K562 (cell line): Measurements from ENCODE around the gene BOLA3. TPM values are rescaled to one million over a fixed set of nuclear protein-coding genes. Genes with fewer than 3 reads are reported as not detected.

ENCODE experiments used
- CBX3 ChIP-seq, 2 experiments: IDR thresholded peaks; 1 replicate in 1 of 2; 2 replicates in 1 of 2; pipeline ENCODE4 v1.6.1; 2012; ENCODE audit warnings: inconsistent platforms in 2 of 2, low read length in 2 of 2, borderline replicate concordance in 1 of 2, control low read depth in 1 of 2
- EP400 ChIP-seq: fragments of 450-650 bp; IDR thresholded peaks from 2 replicates; pipeline ENCODE4 v1.6.1; 2017; ENCODE audit warnings: antibody characterized with exemption, mild to moderate bottlenecking, moderate library complexity
- ERF ChIP-seq: fragments of 450-650 bp; formaldehyde crosslinking; IDR thresholded peaks from 2 replicates; pipeline ENCODE4 v1.4.0; 2020; ENCODE audit warnings: mild to moderate bottlenecking, mixed read lengths
- GATAD2B ChIP-seq: fragments of 450-650 bp; IDR thresholded peaks from 2 replicates; pipeline ENCODE4 v1.6.1; 2017; ENCODE audit warnings: mild to moderate bottlenecking, borderline replicate concordance
- HDAC6 ChIP-seq: IDR thresholded peaks from 2 replicates; pipeline ENCODE4 v1.6.1; 2012; ENCODE audit warnings: low read depth, mild to moderate bottlenecking, control low read depth, inconsistent platforms, low read length, moderate library complexity
- JUND ChIP-seq, 2 experiments: IDR thresholded peaks; 2 replicates in 1 of 2; 3 replicates in 1 of 2; pipeline ENCODE4 v1.6.1; 2011; ENCODE audit warnings: borderline replicate concordance in 2 of 2, low read depth in 2 of 2, low read length in 2 of 2, improper control_type of control experiment in 1 of 2, missing biosample characterization in 1 of 2, missing genetic modification characterization in 1 of 2, missing genetic modification reagents in 1 of 2
- NFE2L1 ChIP-seq: fragments of 450-650 bp; IDR thresholded peaks from 2 replicates; pipeline ENCODE4 v1.6.1; 2016; ENCODE audit warnings: missing genetic modification characterization, low read depth, mild to moderate bottlenecking, missing compliant biosample characterization, moderate library complexity, borderline replicate concordance
- NR1H2 ChIP-seq: sonication (generic); formaldehyde crosslinking; IDR thresholded peaks from 2 replicates; pipeline ENCODE4 v1.4.0; 2020; ENCODE audit warnings: mild to moderate bottlenecking, missing genetic modification reagents
- NR2C2 ChIP-seq, 2 experiments: fragments of 200-800 bp in 1 of 2; sonication (Bioruptor generic) in 1 of 2; sonication (generic) in 1 of 2; formaldehyde crosslinking in 1 of 2; IDR thresholded peaks; 2 replicates each; pipeline versions ENCODE4 v1.6.1 to v1.8.0; 2016 to 2022; ENCODE audit warnings: mild to moderate bottlenecking in 1 of 2, missing compliant biosample characterization in 1 of 2, missing genetic modification characterization in 1 of 2, missing genetic modification reagents in 1 of 2
- PHF8 ChIP-seq: fragments of 200-600 bp; sonication (generic); IDR thresholded peaks from 2 replicates; pipeline ENCODE4 v1.6.1; 2012; ENCODE audit warnings: mixed run types, mild to moderate bottlenecking, inconsistent platforms, low read length, moderate library complexity, borderline replicate concordance
- RAD21 ChIP-seq, 2 experiments: fragments of 250-450 bp in 1 of 2; fragments of 450-650 bp in 1 of 2; sonication (Bioruptor Pico) in 1 of 2; formaldehyde crosslinking in 1 of 2; IDR thresholded peaks in 1 of 2; conservative IDR thresholded peaks in 1 of 2; 2 replicates each; pipeline versions ENCODE4 v1.4.0 to v1.8.0; 2020 to 2022; ENCODE audit warnings: mild to moderate bottlenecking in 2 of 2, moderate library complexity in 1 of 2
- RBBP5 ChIP-seq: fragments of 200-600 bp; sonication (generic); IDR thresholded peaks from 2 replicates; pipeline ENCODE4 v1.6.1; 2012; ENCODE audit warnings: borderline replicate concordance, mild to moderate bottlenecking, low read length, control low read depth, inconsistent platforms; ENCODE audit not compliant: insufficient read depth, poor library complexity, severe bottlenecking
- SIRT6 ChIP-seq: IDR thresholded peaks from one replicate; pipeline ENCODE4 v1.6.1; 2012; ENCODE audit warnings: low read depth, mild to moderate bottlenecking, control low read depth, inconsistent platforms, low read length, moderate library complexity
- SMAD2 ChIP-seq: fragments of 150-350 bp; IDR thresholded peaks from 2 replicates; pipeline ENCODE4 v1.6.1; 2014; ENCODE audit warnings: low read depth, mild to moderate bottlenecking, low read length
- SMAD4 ChIP-seq: fragments of 250-450 bp; sonication (Bioruptor Pico); conservative IDR thresholded peaks from 2 replicates; pipeline ENCODE4 v1.8.0; 2021; ENCODE audit warnings: inconsistent platforms, mild to moderate bottlenecking, moderate library complexity
- TBP ChIP-seq: optimal IDR thresholded peaks from 2 replicates; pipeline ENCODE3; 2011; ENCODE audit warnings: low read depth, low read length, improper control_type of control experiment
- ZFX ChIP-seq: sonication (generic); formaldehyde crosslinking; IDR thresholded peaks from 2 replicates; pipeline ENCODE4 v1.8.0; 2022; ENCODE audit warnings: mild to moderate bottlenecking, missing genetic modification reagents, moderate library complexity
- ZNF12 ChIP-seq: sonication (generic); formaldehyde crosslinking; IDR thresholded peaks from 2 replicates; pipeline ENCODE4 v1.4.0; 2020; ENCODE audit warnings: mild to moderate bottlenecking, missing genetic modification reagents
- ZSCAN32 ChIP-seq: fragments of 450-650 bp; formaldehyde crosslinking; IDR thresholded peaks from 2 replicates; pipeline ENCODE4 v1.4.0; 2020; ENCODE audit warnings: mild to moderate bottlenecking, moderate library complexity
- polyA plus RNA-seq, 8 experiments: library from polyadenylated mRNA; depleted of rRNA in 4 of 8; stranded (reverse) in 5 of 8; unstranded in 3 of 8; fragments of >200 nt; fragmentation: Nextera tagmentation in 2 of 8; fragmentation: Illumina TruSeq in 1 of 8; extraction: Ambion mirVana in 2 of 8; extraction: Trizol in 1 of 8; gene quantifications; 2 replicates each; pipeline versions ENCODE4 v1.2.1 to v1.2.3, GENCODE V29; 2011 to 2014; ENCODE audit warnings: inconsistent platforms in 1 of 8, missing spikeins in 1 of 8
- total RNA-seq, 7 experiments: library from RNA; depleted of rRNA in 6 of 7; stranded (reverse); fragments of >200 nt in 6 of 7; fragmentation: Illumina TruSeq in 2 of 7; extraction: Trizol in 2 of 7; gene quantifications; 2 replicates each; pipeline versions ENCODE4 v1.2.1 to v1.2.3, GENCODE V29; 2011 to 2021; ENCODE audit warnings: low replicate concordance in 1 of 7
- TF ChIP-seq, protein P1 (sequence below): fragments of 200-400 bp; formaldehyde crosslinking; IDR thresholded peaks from 2 replicates; pipeline ENCODE4 v1.6.1; 2017; ENCODE audit warnings: mild to moderate bottlenecking, low read depth, low read length, moderate library complexity
- TF ChIP-seq, protein P2 (sequence below): sonication (generic); formaldehyde crosslinking; IDR thresholded peaks from 2 replicates; pipeline ENCODE4 v1.9.0; 2022; ENCODE audit warnings: mild to moderate bottlenecking, missing genetic modification reagents
- TF ChIP-seq, protein P3 (sequence below): fragments of 200-800 bp; sonication (Bioruptor generic); IDR thresholded peaks from 2 replicates; pipeline ENCODE4 v1.6.1; 2017; ENCODE audit warnings: missing genetic modification characterization, missing compliant biosample characterization

BOLA3 gene
- total and polyA plus RNA-seq, 9 of the 15 experiments (the other 6 are each of a cell fraction or from before 2014, with no cell fraction given), result 149 to 619 (median 255) TPM

DNA sequence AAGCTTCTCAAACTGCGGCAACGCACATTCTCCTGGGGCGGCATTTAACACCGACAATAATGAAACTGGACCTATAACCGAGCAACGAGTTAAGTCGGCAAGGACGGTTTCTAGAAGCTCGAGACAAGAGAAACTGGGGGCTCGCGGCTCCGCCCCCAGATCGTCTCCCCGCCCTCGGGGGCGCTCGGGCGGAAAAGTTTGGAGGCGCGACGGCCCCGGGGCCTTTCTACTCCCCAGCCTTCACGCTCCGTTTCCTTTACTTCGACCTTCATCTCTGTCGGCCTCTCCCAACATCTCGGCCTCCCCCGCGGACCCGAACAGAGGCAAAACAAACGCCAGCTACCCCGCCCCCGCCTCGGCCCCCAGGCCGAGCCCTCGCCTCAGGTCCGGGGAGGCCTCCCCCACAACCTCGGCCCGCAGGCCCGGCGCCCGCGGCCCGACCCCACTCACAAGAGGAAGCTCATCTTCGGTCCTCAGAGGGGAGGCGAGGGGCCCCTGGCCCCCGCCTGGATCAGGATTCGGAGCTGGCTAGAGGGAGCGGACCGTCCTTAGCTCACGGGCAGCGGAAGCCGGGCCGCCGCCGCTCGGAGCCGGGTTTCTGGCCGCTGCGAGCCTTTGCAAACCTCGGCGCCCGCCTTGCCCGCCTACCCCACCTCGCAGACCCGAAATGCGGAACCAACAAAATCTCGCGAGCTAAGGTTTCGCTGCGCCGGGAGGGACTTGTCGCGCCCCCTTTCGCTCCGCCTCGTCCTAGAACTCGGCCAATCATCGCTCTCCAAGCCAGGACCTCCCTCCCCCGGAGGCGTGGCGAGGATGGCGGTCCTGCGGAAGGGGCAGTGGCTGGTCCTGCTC lies 30.7 kb upstream of the BOLA3 start, which contains the start of gene MOB1A (continued):
- TF ChIP-seq, protein P1, sequence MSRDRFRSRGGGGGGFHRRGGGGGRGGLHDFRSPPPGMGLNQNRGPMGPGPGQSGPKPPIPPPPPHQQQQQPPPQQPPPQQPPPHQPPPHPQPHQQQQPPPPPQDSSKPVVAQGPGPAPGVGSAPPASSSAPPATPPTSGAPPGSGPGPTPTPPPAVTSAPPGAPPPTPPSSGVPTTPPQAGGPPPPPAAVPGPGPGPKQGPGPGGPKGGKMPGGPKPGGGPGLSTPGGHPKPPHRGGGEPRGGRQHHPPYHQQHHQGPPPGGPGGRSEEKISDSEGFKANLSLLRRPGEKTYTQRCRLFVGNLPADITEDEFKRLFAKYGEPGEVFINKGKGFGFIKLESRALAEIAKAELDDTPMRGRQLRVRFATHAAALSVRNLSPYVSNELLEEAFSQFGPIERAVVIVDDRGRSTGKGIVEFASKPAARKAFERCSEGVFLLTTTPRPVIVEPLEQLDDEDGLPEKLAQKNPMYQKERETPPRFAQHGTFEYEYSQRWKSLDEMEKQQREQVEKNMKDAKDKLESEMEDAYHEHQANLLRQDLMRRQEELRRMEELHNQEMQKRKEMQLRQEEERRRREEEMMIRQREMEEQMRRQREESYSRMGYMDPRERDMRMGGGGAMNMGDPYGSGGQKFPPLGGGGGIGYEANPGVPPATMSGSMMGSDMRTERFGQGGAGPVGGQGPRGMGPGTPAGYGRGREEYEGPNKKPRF, result no peak
- TF ChIP-seq TBP (peak; percentile 82), NR2C2 (CRISPR knock-in tag; IDR thresholded peaks at IDR 0.05) (no peak), NR2C2 (tag; IDR thresholded peaks at IDR 0.05) (no peak; the same call in 1 of the 2 replicates), NFE2L1 (tag) (no peak), JUND (IDR thresholded peaks at IDR 0.05; ENCODE audit: borderline replicate concordance, low read depth, low read length) (0 out of 2 replicates have a peak, but pooled peaks have one; percentile 15), JUND (tag; IDR thresholded peaks at IDR 0.05; ENCODE audit: borderline replicate concordance, low read depth, low read length) (no peak), SMAD4 (peak; percentile 84), ZFX (CRISPR knock-in tag) (peak; percentile 96), ERF (CRISPR knock-in tag) (0 out of 2 replicates have a peak, but pooled peaks have one; percentile 18), EP400 (peak; percentile 68), ZNF12 (CRISPR knock-in tag) (no peak), RBBP5 (peak; percentile 96), GATAD2B (no peak), NR1H2 (CRISPR knock-in tag) (no peak), CBX3 (IDR thresholded peaks at IDR 0.05; ENCODE audit: borderline replicate concordance in 1 of 2, low read length in 2 of 2) (no peak), ZSCAN32 (CRISPR knock-in tag) (no peak), SMAD2 (no peak), HDAC6 (no peak), RAD21 (CRISPR knock-in tag; conservative IDR thresholded peaks at IDR 0.05 in 1 of 2, IDR thresholded peaks at IDR 0.05 in 1 of 2) (peak in 1 of 2 experiments; percentile 12; a peak in 1 of 4 replicates), PHF8 (peak; percentile 96), SIRT6 (no peak)
- TF ChIP-seq, protein P2, sequence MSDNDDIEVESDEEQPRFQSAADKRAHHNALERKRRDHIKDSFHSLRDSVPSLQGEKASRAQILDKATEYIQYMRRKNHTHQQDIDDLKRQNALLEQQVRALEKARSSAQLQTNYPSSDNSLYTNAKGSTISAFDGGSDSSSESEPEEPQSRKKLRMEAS, result no peak
- TF ChIP-seq, protein P3, sequence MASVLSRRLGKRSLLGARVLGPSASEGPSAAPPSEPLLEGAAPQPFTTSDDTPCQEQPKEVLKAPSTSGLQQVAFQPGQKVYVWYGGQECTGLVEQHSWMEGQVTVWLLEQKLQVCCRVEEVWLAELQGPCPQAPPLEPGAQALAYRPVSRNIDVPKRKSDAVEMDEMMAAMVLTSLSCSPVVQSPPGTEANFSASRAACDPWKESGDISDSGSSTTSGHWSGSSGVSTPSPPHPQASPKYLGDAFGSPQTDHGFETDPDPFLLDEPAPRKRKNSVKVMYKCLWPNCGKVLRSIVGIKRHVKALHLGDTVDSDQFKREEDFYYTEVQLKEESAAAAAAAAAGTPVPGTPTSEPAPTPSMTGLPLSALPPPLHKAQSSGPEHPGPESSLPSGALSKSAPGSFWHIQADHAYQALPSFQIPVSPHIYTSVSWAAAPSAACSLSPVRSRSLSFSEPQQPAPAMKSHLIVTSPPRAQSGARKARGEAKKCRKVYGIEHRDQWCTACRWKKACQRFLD (CRISPR knock-in tag), result no peak
